OCI-LY3 (cell line): ENCODE measurements around the gene ODF2L.

Source experiments
- H2AFZ ChIP-seq: fragments of 200-600, 300-600 bp; shearing (Covaris generic); 2 replicates; pipeline ENCODE4 v1.6.0; 2014; ENCODE audit warnings: antibody characterized with exemption, low read depth, low read length
- H3K27ac ChIP-seq: fragments of 200-600, 300-600 bp; sonication (generic); 2 replicates; pipeline ENCODE4 v1.5.1; 2014; ENCODE audit warnings: mild to moderate bottlenecking, low read length, moderate library complexity, mixed read lengths
- H3K27me3 ChIP-seq: fragments of 200-600, 300-600 bp; sonication (generic); 2 replicates; pipeline ENCODE4 v1.6.1; 2014; ENCODE audit warnings: low read depth, low read length, mixed read lengths
- H3K36me3 ChIP-seq: fragments of 200-600, 300-600 bp; sonication (generic); replicated peaks from 2 replicates; pipeline ENCODE3; 2014; ENCODE audit warnings: low read depth, low read length, mixed read lengths
- H3K4me1 ChIP-seq: fragments of 300-600, 200-600 bp; sonication (generic); 2 replicates; pipeline ENCODE4 v1.6.1; 2014; ENCODE audit warnings: low read length, mixed read lengths
- H3K4me2 ChIP-seq: fragments of 200-600, 300-600 bp; sonication (generic); 2 replicates; pipeline ENCODE4 v1.6.1; 2014; ENCODE audit warnings: low read length, mixed read lengths
- H3K4me3 ChIP-seq: fragments of 300-600, 200-600 bp; sonication (generic); 2 replicates; pipeline ENCODE4 v1.5.1; 2014; ENCODE audit warnings: antibody characterized with exemption, mild to moderate bottlenecking, low read length, moderate library complexity
- H3K79me2 ChIP-seq: fragments of 300-600, 200-600 bp; shearing (Covaris generic); 2 replicates; pipeline ENCODE4 v1.6.1; 2014; ENCODE audit warnings: mild to moderate bottlenecking, low read length, mixed read lengths
- H3K9ac ChIP-seq: fragments of 300-600, 200-600 bp; shearing (Covaris generic); 2 replicates; pipeline ENCODE4 v1.6.0; 2014; ENCODE audit warnings: mild to moderate bottlenecking, low read length, moderate library complexity
- H3K9me3 ChIP-seq: fragments of 200-600, 300-600 bp; shearing (Covaris generic); 2 replicates; pipeline ENCODE4 v1.6.1; 2014; ENCODE audit warnings: low read length, mixed read lengths; ENCODE audit not compliant: insufficient read depth
- H4K20me1 ChIP-seq: fragments of 200-600, 300-600 bp; sonication (generic); 2 replicates; pipeline ENCODE4 v1.6.1; 2016; ENCODE audit warnings: low read length, mixed read lengths; ENCODE audit not compliant: insufficient read depth
- CTCF ChIP-seq: fragments of 200-600, 300-600 bp; sonication (generic); IDR thresholded peaks from 2 replicates; pipeline ENCODE4 v1.5.1; 2014; ENCODE audit warnings: antibody characterized with exemption, low read length, low read depth
- EZH2phosphoT487 ChIP-seq: fragments of 200-600 bp; shearing (Covaris generic); IDR thresholded peaks from 2 replicates; pipeline ENCODE4 v1.6.1; 2018; ENCODE audit warnings: antibody characterized with exemption, mixed run types, low read depth

Gene ODF2L

GRCh38 chr1:86436041-86436440 is 39.9 kb upstream of the ODF2L start:
- Histone ChIP-seq H3K4me2 (no peak overlapping the region), H3K9ac (no peak overlapping the region), H3K27ac (no peak overlapping the region), H3K36me3 (no peaks in the 10 kb centered on the region), H2AFZ (no peak overlapping the region), H3K4me1 (no peaks in the 10 kb centered on the region), H4K20me1 (no peaks in the 10 kb centered on the region), H3K79me2 (no peaks in the 10 kb centered on the region), H3K27me3 (peaks cover 3% of the 10 kb centered on the region; the same call in 1 of the 2 replicates), H3K9me3 (no peaks in the 10 kb centered on the region), H3K4me3 (no peak overlapping the region)
- no peak for TF ChIP-seq EZH2phosphoT487
- no peak for TF ChIP-seq CTCF

- no peak overlapping the region for H3K4me3 ChIP-seq
- H3K9me3 ChIP-seq: no peaks in the 10 kb centered on the region
- H3K79me2 ChIP-seq: no peaks in the 10 kb centered on the region
- peaks cover under 1% of the 10 kb centered on the region for H3K4me1 ChIP-seq
- no peaks in the 10 kb centered on the region for H3K36me3 ChIP-seq
- no peak overlapping the region for H3K27ac ChIP-seq
- H3K4me2 ChIP-seq: no peak overlapping the region
- H4K20me1 ChIP-seq: no peaks in the 10 kb centered on the region
- no peak for TF ChIP-seq CTCF
- H2AFZ ChIP-seq: no peak overlapping the region
- peaks cover 3% of the 10 kb centered on the region; the same call in 1 of the 2 replicates for H3K27me3 ChIP-seq
- no peak overlapping the region for H3K9ac ChIP-seq
Measured at GRCh38 chr1:86435327-86435726, 39.2 kb upstream of the ODF2L start.

- H3K9ac ChIP-seq: no peak overlapping the region
- TF ChIP-seq CTCF (no peak), EZH2phosphoT487 (no peak)
- H3K27me3 ChIP-seq: peaks cover 3% of the 10 kb centered on the region; the same call in 1 of the 2 replicates
- H3K79me2 ChIP-seq: no peaks in the 10 kb centered on the region
- no peaks in the 10 kb centered on the region for H3K9me3 ChIP-seq
- no peaks in the 10 kb centered on the region for H3K36me3 ChIP-seq
- no peaks in the 10 kb centered on the region for H4K20me1 ChIP-seq
- H3K27ac ChIP-seq: no peak overlapping the region
- H3K4me3 ChIP-seq: no peak overlapping the region
- H3K4me1 ChIP-seq: peaks cover 8% of the 10 kb centered on the region
- H2AFZ ChIP-seq: no peak overlapping the region
- no peak overlapping the region for H3K4me2 ChIP-seq
Measured at GRCh38 chr1:86434059-86434458, 37.9 kb upstream of the ODF2L start.

GRCh38 chr1:86430376-86430775 is 34.3 kb upstream of the ODF2L start:
- Histone ChIP-seq H3K36me3 (no peaks in the 10 kb centered on the region), H3K4me1 (peaks cover 8% of the 10 kb centered on the region), H3K27ac (no peak overlapping the region), H3K9ac (no peak overlapping the region), H3K4me2 (no peak overlapping the region), H4K20me1 (no peaks in the 10 kb centered on the region), H3K9me3 (no peaks in the 10 kb centered on the region), H3K4me3 (no peak overlapping the region), H3K27me3 (peaks cover 3% of the 10 kb centered on the region; the same call in 1 of the 2 replicates), H2AFZ (no peak overlapping the region), H3K79me2 (no peaks in the 10 kb centered on the region)
- TF ChIP-seq CTCF (no peak), EZH2phosphoT487 (no peak)
